HG03520 (cell line): ENCODE measurements around the gene RPS16.
A peak's percentile ranks its signal among the peaks of the same experiment; 100 is the strongest.
"Not testable (repeated sequence)": the region's sequence is repeated elsewhere in the genome, so short reads cannot be mapped to it uniquely, and the experiment has no call there.

Experiments
- ATAC-seq: cut with Tn5 transposase; IDR thresholded peaks from one replicate; pipeline ENCODE4 v1.9.1; 2021; ENCODE audit warnings: mild to moderate bottlenecking, moderate library complexity; ENCODE audit not compliant: unreplicated experiment

The RPS16 gene

GRCh38 chr19:39435499-39436349 is at the start of gene RPS16:
Gene RPS16, minus strand, starts transcription at chr19:39435949. Its CDS starts 54 bp downstream, at chr19:39435895.
- ATAC-seq: peak; percentile 72

GRCh38 chr19:39483141-39483540 is 47.4 kb upstream of the RPS16 start:
- ATAC-seq: no peak

GRCh38 chr19:39481676-39482075 is 45.9 kb upstream of the RPS16 start:
- ATAC-seq: no peak

GRCh38 chr19:39481229-39481545 is 45.4 kb upstream of the RPS16 start:
- no peak for ATAC-seq

- peak; percentile 84 for ATAC-seq
Observed at GRCh38 chr19:39480337-39481228, 44.8 kb upstream of the RPS16 start, which contains the start of gene TIMM50. Gene TIMM50, plus strand, starts transcription at chr19:39480838. Its CDS starts 16 bp downstream, at chr19:39480854.

GRCh38 chr19:39479916-39480315 is 44.2 kb upstream of the RPS16 start:
- ATAC-seq: no peak

- ATAC-seq: not testable (repeated sequence)
Observed at GRCh38 chr19:39479319-39479801, 43.6 kb upstream of the RPS16 start.

- no peak for ATAC-seq
Observed at GRCh38 chr19:39475748-39476147, 40.0 kb upstream of the RPS16 start.

GRCh38 chr19:39474139-39474620 is 38.4 kb upstream of the RPS16 start:
- no peak for ATAC-seq

GRCh38 chr19:39473443-39473960 is 37.8 kb upstream of the RPS16 start:
- ATAC-seq: no peak

GRCh38 chr19:39472746-39473442 is 37.1 kb upstream of the RPS16 start:
- ATAC-seq: no peak

GRCh38 chr19:39471756-39472536 is 36.2 kb upstream of the RPS16 start:
- no peak for ATAC-seq

- no peak for ATAC-seq
Observed at GRCh38 chr19:39470724-39471339, 35.1 kb upstream of the RPS16 start.

GRCh38 chr19:39469567-39469966 is 33.8 kb upstream of the RPS16 start:
- ATAC-seq: no peak

- no peak for ATAC-seq
Observed at GRCh38 chr19:39469036-39469435, 33.3 kb upstream of the RPS16 start.

- ATAC-seq: no peak
Observed at GRCh38 chr19:39467941-39468340, 32.2 kb upstream of the RPS16 start.

GRCh38 chr19:39465956-39466747 is 30.4 kb upstream of the RPS16 start:
- no peak for ATAC-seq

- ATAC-seq: no peak
Observed at GRCh38 chr19:39463403-39463802, 27.7 kb upstream of the RPS16 start.

- ATAC-seq: not testable (repeated sequence)
Observed at GRCh38 chr19:39451257-39451656, 15.5 kb upstream of the RPS16 start.
